SW 1271 (cell line): ENCODE results near the gene RBM47.
"Not testable (repeated sequence)": the region's sequence is repeated elsewhere in the genome, so short reads cannot be mapped to it uniquely, and the experiment has no call there.

Experiments used
- DNase-seq, 2 experiments: peaks; one replicate each; lab custom pipeline; 2025; lab: John Stamatoyannopoulos, UW

The RBM47 gene

DNA sequence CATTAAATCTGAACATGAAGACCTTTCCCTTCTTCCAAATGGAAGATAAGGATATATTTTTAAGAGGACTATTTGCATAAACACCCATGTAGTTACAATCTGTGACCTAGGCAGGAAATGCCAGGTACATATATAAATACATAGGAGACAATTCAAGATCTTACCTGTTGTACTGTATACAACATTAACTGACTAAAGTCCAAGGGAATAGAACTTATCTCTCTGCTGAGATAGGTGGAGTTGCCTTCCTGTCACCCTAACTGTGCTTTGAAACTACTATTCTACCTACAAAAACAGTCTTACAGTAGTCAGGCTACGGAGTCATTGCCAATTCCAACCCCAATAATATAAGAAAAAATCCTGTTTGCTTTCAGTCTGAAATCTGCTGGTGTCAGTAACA, 188.2 kb downstream of the RBM47 start:
- no peak for DNase-seq

DNA sequence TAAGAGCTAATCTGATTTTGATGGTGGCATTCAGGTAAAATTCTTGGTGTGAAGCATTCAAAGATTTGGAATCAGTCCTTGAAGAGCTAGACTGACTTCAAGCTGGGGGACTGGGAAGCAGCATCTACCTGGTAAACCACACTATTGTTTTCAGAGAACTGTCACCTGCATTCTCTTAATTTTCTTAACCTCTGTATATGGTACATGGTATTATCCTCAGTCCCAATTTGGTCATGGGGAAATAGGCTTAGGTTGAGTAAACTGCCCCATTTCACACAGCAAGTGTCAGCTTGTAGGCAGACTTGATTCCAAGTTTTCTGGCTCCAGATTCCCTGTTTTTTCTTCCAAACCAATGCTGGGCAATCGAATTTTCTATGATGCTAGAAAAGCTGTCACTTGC, 190.1 kb downstream of the RBM47 start:
- no peak for DNase-seq

DNA sequence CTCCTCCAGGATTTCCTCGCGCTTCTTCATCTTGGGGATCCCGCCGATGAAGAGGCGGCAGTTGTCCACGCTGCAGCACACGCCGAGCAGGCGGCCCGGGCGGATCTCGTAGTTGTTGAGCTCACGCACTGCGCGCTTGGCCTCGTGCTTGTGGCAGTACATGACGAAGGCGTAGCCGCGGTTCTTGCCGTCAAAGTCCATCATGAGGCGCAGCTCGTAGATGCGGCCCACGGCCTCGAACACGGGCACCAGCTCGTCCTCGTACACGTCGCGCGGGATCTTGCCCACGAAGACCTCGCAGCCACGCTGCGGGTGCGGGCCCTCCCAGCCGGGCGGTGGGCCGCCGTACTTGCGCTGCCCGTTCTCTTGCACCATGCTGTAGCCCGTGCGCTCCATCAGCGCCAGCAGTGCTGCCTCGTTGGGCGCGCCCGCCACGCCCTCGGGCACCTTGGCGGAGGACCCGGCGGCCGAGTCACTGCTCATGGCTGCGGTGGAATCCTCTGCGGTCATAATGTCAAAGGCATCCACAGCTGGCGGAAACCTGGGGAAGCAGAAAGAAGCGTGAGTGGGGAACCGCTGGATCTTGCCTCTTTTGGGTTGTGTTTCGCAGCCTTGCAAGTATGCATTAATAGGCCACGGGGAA, 191.2 kb downstream of the RBM47 start:
- no peak for DNase-seq

DNA sequence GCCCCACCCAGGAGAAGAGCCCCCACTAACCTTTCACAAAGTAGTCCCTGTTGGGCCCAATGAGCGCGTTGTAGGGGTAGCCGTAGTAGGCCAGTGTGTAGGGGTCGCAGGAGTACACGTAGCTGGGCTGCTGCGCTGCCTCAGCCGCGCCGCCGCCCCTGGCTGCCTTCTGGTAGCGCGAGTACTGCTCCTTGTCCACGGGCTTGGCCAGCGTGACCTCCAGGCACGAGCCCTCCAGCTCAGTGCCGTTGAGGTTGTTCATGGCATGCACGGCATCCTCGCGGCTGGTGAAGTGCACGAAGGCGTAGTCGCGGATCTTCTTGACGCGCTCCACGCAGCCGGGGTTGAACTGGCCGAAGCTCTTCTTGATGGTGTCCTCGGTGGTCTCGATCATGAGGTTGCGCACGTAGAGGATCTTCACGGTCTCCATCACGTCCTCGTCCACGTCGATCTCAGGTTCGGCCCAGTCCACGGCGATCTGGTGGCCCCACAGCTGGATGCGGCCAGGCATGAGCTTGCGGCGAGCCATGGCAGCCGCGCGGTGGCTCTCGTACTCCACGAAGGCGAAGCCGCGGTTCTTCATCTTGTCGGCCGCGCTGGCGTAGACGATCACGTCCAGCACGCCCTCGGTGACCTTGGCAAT, 191.8 kb downstream of the RBM47 start:
- DNase-seq: no peak

DNA sequence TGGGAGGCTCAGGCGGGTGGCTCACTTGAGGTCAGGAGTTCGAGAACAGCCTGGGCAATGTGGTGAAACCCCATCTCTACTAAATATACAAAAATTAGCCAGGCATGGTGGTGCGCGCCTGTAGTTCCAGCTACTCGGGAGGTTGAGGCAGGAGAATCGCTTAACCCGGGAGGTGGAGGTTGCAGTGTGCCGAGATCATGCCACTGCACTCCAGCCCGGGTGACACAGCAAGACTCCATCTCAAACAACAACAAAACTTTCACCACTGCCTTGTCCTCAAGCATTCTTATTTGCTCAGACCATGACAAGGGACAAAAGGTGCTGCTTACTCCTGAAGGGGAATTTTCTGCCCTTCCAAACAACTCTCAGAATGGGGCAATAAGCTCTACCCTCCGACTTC, 194.4 kb downstream of the RBM47 start:
- DNase-seq: not testable (repeated sequence)

DNA sequence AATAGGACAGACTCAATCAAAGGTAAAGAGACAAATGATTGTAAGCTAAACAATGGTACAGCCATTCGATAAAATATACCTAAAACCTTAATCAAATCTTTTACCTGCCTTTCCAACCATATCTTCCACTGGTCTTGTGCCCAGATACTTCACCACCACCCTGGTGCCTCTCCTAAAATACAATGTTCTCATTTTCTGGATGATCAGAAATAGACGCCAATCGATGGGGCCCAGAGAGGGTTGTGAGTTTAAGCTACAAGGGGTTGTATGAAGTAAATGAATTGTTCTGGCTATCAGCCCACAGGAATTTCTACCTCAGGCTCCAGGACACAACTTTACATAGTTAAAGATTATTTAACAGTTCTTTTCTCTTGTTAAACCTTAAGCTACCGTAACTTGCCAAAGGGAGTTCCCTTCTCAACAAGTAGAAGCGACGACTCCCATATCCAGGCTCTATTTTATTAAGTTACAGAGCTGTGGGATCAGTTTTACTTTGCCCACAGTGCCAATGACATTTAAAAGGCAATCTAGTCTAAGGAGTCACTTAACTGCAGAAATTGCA, 195.5 kb downstream of the RBM47 start:
- DNase-seq: no peak

DNA sequence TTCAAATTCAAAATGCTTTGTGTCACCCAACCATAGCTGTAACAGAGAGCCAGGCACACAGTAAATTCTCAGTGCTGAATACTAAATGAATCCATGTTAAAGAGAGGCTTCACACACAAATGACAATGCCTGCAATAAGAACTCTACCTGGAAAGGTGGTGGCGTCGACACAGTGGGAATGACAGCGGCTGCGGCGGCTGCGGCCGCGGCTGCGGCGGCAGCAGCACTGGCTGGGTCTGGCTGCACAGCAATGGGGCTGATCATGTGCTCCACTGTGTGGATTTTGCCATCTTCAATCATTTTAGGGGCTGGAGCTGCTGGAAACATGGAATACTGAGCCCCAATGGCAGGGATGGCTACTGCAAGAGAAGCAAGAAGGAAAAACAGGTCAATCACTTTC, 197.2 kb downstream of the RBM47 start:
- DNase-seq: no peak

DNA sequence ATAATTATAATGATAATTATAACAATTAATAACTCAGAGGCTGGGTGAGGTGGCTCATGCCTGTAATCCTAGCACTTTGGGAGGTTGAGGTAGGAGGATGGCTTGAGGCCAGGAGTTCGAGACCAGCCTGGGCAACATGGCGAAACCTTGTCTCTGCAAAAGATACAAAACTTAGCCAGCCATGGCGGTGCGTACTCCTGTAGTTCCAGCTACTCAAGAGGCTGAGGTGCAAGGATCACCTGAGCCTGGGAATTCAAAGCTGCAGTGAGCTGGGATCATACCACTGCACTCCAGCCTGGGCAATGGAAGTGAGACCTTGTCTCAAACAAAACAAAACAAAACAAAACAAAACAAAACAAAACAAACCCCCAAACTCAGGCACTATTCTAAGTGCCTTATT, 201.8 kb downstream of the RBM47 start:
- not testable (repeated sequence) for DNase-seq

DNA sequence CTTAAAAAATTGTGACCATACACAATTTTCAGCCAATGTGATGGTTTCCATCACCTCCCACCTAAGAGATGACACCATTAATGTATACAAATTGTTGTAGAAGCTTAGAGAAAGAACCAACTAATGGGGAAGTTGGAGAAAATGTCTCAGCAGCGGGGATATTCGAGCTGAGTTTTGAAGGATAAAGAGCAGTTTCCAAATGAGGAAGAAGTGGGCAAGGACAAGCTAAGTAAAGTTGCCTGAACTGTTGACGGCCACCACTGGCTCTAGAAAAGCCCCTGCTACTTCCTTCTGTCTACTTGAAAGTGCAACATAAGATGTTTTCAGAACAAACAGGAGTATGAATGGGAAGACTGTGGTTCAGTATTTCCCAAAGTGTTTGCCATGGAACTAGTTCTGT, 202.5 kb downstream of the RBM47 start:
- DNase-seq: no peak

DNA sequence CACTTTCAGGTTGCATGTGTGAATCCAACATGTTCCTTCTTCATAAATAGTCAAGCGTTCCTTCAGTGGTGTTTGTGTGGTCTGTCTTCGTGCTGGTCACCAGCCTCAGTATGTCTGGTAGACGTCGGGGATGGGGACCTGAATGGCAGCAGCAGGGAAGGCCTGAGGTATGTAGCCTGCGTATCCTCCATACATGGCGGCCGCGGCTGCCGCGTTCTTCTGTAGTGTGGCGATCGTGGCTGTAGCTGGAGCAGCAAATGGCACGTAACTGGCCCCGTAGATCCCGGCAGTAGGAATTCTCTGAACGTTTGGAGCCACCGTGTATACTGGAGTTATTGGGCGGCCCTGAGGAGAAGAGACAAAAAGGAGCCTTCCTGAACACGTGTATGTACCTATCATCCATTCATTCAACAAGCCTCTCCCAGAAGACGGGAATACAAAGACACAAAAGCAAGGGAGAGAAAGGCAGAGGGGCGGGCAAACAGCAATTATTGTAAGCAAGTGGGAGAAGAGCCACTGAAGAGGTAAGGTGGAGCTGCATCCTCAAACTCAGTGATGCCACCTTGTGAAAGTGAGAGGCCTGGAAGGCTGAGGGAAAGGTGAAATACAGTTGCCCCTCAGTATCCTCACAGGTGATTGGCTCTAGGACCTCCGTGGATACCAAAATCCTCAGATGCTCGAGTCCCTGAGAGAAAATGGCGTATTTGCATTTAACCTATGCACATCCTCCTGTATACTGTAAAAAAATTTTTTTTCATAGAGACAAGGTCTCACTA, 203.7 kb downstream of the RBM47 start:
- no peak for DNase-seq

DNA sequence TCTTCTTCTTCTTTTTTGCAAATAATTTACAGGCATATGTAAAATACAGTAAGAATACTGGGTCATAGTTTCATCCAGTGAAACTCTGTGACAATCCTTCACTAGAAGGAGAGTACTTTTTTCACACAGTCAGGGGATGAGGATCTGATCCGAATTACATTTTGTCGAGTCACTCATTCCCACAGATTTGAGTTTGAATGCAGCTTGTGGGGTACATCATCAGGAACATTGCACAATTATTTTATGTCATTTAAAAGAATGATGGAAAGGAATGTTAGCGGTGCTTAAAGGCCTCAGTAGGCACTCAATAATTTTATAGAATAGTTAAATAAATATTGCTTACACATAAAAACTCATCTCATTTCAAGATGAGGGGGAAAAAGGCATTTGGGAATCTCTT, 205.9 kb downstream of the RBM47 start:
- DNase-seq: no peak

DNA sequence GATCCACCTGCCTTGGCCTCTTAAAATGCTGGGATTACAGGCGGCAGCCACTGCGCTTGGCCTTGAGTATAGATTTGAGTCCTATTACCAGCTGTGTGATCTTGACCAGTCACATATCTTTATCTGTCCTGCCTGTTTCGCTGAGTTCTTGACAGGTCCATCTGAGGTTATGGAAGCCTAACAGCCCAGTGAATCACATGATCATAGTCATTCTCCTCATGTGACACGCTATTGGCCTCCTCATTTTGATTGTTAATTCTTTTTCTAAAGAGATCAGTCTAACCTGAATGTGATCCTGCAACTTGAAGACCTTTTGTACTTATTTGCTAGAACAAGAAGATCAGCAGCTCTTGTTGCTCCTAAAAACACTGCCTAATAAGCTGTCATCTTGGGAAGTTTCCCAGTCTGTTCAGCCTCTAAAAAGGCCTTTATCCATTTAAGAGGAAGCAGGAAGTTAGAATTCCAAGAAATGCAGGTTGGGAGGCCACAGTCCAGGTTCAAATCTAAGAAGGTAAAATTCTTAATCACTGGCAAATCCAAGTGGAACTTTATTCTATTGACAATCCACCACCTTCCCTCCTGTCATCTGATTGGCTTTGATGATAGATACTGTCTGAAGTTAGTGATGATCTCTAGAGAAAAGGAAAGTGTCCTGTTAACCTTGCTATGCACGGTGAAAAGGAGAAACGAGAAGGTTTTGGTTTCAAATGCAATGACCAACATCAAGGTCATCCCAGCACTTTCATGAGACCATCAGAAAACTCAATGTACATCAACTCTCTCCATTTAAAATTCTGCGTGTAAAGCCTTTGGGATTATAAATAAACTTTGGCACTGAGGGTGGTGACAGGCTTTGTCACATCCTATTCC, 207.6 kb downstream of the RBM47 start:
- DNase-seq: no peak

DNA sequence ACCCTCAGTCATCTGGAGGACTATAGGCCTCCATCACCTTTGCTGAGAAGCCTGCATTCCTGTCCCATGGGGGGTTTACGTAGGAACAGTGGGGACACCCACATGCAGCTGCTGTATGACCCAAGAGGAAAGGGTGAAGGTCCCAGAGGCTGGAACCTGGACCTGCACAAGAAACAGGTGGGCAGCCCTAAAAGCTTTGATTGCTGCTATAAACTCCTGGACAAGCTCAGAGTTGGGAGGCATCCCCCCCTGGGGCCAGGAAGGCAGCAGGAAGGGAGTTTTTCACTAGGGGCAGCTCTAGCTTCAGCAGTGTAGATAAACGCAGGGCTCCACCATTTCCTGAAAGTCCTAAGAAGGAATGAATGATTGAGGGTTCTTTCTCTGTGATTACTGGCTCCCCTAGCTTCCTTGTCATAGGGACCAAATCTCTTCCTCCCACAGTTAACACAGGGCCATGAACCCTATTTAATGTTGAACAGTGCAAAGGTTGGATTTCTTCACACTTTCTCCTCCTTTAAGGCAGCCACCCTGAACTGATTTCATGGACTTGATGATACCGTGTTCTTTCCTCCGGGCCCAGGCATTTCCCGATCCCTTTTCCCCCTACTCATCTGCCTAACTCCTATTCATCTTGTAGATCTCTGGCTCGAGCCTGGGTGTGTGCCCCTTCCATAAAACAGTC, 210.3 kb downstream of the RBM47 start:
- DNase-seq: no peak

DNA sequence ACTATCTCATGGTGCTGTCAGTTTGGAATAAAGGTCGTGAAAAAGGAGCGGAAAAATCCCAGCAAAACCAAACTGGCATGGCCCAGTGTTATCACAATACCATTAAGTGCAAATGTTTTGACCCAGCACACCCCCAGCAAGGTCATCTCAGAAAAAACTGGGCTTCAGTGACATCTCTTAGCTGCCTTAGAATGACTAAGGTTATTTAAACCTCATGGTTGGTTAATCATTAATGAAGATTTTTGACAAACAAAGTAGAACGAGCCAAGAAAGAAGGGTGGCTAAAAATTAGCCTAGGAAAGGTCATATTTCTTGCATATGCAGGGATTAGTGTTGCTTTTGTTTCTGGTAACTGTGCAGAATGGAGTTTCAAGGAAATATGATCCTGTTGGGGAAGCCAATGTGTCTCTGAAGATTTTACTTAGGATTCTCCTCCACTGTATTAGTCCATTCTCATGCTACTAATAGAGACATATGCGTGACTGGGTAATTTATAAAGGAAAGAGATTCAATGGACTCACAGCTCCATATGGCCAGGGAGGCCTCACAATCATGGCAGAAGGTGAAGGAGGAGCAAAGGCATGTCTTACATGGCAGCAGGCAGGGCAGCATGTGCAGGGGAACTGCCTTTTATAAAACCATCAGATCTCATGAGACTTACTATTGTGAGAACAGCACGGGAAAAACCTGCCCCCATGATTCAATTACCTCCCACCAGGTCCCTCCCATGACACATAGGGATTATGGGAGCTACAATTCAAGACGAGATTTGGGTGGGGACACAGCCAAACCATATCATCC, 211.0 kb downstream of the RBM47 start:
- DNase-seq: no peak

DNA sequence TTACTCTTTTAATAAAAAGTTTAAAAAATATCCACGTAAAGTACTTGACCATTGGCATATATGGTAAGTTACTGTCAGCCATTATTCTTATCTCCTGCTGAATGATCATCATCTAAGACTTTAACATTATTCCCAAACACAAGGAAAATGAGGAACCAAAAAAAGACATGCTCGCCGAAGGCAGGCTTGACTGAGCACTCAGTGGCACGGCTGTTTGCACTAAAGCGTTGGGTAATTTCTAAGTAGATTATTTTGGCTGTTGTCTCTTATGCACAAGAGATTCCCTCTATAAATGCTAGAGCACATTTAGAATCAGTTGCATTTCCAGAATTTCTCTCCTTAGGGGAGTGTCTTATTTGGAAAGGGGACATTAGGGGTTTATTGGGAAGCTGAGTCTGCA, 211.7 kb downstream of the RBM47 start:
- DNase-seq: no peak

DNA sequence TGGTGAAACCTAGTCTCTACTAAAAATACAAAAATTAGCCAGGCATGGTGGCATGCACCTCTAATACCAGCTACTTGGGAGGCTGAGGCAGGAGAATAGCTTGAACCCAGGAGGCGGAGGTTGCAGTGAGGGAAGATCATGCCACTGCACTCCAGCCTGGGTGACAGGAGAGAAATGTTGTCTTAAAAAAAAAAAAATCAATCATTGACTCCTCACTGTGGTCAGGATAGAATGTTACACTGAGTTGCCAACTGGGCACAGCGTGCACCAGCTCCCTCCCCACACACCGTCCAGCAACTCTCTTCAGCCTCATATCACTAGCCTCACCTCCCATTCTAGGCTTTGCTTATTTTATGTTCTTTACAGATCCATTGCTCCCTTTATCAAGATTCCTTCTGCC, 215.0 kb downstream of the RBM47 start:
- DNase-seq: no peak

DNA sequence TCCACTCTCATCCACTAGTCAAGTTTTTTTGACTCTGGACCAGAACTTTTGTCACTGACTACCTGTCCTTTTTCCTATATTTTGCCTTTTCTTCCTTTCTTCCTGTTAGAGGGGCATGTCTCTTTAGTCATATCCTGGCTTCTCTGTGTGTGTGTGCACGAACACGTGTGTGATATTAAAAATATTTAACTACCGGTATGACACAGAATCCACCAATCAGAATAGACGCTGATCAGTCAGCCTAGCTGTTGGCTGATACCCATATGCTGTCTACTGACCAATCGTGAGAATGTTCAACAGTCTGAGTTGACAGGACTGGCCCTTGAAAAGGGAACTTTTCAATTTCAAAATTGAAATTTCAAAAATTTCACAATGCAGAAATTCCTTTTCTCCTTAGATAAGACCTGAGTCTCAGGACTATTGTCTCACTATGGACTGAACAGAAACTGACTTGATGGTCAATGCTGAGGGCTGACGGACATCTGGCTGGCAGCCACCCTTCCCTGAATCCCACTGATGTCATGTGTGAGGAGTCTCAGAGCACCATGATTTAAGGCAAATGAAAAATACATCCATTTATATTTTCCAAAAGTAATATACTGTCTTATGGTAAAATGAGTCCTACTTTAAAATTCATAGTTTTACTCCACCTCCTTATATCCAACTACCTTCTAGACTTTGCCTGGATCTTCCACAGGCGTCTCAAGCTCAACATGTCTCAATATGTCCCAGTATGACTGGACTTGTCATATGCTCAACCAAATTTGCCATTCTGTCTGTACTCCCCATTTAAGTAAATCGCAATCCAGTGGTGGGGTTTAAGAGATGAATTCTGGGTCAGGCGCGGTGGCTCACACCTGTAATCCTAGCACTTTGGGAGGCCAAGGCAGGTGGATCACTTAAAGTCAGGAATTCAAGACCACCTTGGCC, 216.5 kb downstream of the RBM47 start:
- no peak for DNase-seq

DNA sequence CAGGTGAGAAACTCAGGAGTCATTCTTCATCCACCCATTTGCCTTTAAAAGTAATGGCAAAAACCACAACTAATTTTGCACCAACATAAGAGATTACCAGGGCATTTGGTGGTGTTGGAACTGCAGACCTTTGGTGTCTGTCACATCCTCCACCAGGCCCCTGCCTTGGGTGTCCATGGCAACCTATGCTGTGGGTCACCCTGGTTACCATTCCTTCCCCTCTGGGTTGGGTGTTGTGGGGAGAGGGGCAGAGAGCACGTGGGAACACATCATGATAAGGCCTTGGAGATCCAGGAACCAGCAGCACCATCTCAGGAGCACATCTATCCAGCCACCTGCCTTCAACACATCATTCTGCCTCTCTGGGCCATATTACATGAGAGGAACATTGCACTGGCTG, 217.3 kb downstream of the RBM47 start:
- no peak for DNase-seq

DNA sequence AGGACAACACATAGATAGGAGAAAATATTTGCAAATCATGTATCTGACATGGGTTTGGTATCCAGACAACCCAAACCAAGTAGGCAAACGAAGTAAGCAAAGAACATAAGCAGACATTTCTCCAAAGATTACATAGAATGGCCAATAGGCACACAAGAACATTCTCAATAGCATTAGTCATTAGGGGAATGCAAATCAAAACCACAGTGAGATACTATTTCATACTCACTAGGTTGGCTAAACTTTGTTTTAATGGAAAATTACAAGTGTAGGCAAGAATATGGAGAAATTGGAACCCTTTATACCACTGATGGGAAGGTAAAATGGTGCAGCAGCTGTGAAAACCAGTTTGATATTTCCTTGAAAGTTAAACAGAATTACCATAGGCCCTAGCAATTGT, 219.8 kb downstream of the RBM47 start:
- DNase-seq: no peak

DNA sequence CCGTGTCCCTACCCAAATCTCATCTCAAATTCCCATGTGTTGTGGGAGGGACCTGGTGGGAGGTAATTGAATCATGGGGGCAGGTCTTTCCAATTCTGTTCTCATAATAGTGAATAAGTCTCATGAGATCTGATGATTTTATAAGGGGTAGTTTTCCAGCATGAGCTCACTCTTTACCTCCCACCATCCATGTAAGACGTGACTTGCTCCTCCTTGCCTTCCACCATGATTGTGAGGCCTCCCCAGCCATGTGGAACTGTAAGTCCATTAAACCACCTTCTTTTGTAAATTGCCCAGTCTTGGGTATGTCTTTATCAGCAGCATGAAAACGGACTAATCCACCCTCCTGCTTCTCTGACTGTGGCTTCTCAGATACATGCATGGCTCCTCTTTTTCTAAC, 222.2 kb downstream of the RBM47 start:
- not testable (repeated sequence) for DNase-seq
